Measurements from ENCODE around the gene WNT2. TPM values are rescaled to one million over a fixed set of nuclear protein-coding genes. Genes with fewer than 3 reads are reported as not detected.

Gene WNT2
- total and polyA plus RNA-seq, 10 of the 15 experiments (the other 5 are each of a cell fraction or from before 2014, with no cell fraction given), result 0.07 to 0.34 (median 0.19) TPM

DNA sequence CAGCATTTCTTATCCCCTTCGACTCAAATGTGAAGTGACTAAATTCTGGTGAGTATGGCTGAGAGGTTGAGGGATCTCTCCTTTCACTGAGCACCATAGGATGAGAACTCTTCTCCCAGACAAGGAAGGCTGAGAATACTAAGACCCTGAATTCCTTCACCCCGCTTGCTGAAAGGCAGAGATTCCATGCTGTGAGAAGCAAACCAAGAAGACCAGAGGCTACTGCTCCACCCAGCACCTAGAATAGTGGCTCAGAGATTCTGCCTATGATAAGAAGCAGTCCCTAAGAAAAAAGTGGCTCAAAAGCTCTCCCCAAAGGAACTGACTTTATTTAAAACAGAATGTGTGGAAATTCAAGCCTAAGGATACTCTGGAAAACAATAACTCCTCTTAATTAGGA lies 26.7 kb upstream of the WNT2 start:
- Histone ChIP-seq H3K9me3 (replicated peaks; ENCODE audit: control insufficient read depth, insufficient read depth, low read length) (no peaks in the 10 kb centered on the region; the same call in 2 of the 3 replicates), H2AFZ (ENCODE audit: control insufficient read depth, low read depth, low read length) (peak overlapping the region; percentile 23), H4K20me1 (ENCODE audit: control insufficient read depth, insufficient read depth) (no peaks in the 10 kb centered on the region), H3K4me3 (no peak overlapping the region), H3K4me2 (ENCODE audit: control insufficient read depth, insufficient read depth) (no peak overlapping the region), H3K27ac (ENCODE audit: control insufficient read depth, insufficient read depth) (no peak overlapping the region), H3K9ac (ENCODE audit: control insufficient read depth, insufficient read depth, low read length) (no peak overlapping the region), H3K79me2 (ENCODE audit: control insufficient read depth, insufficient read depth, low read length) (no peaks in the 10 kb centered on the region), H3K36me3 (ENCODE audit: control insufficient read depth in 2 of 2, insufficient read depth in 2 of 2, low read length in 1 of 2) (no peaks in the 10 kb centered on the region), H3K4me1 (ENCODE audit: control insufficient read depth, insufficient read depth, low read length) (peaks cover 19% of the 10 kb centered on the region), H3K27me3 (replicated peaks in 1 of 2; ENCODE audit: control insufficient read depth in 2 of 2, insufficient read depth in 2 of 2, low read length in 1 of 2) (no peaks in the 10 kb centered on the region)
- in situ Hi-C loops (cut with MboI) (no loop called here), intact Hi-C loops (cut with micrococcal nuclease; ENCODE audit: unreplicated experiment) (loop anchor here (5.0 kb wide), 1 partner anchor 33 kb away; no protein-coding TSS in a partner anchor)
- BruUV-seq (replicated peaks), result no TSS peak
- ATAC-seq (no peak), DNase-seq (ENCODE audit: low read depth, low spot score) (no peak), FAIRE-seq (no peak)
- CTCF ChIA-PET, result interaction anchor here (0.7 to 3.8 kb wide), 9 partner anchors 9 to 137 kb away, joined by 3 to 19 read pairs (median 6); no protein-coding TSS in a partner anchor
- WGBS (ENCODE audit: insufficient coverage, insufficient replicate concordance, low lambda C conversion rate, missing lambda C conversion rate), result 22% methylated on average over 2 of the region's 2 CpGs
- SMC1A ChIA-PET (ENCODE audit: uncharacterized antibody, unreplicated experiment), result interaction anchor here (0.9 to 5.9 kb wide), 17 partner anchors 11 to 343 kb away, joined by 3 to 53 read pairs (median 20); partner anchors contain the start of gene WNT2
- RAD21 ChIA-PET (ENCODE audit: unreplicated experiment), result interaction anchor here (0.6 to 5.4 kb wide), 12 partner anchors 16 to 134 kb away, joined by 3 to 49 read pairs (median 10); partner anchors contain the start of gene WNT2
- no peak for TF ChIP-seq PML (IDR thresholded peaks at IDR 0.05; ENCODE audit: low read length)
- no peak for TF ChIP-seq MXI1 (IDR thresholded peaks at IDR 0.05; ENCODE audit: low read depth, low read length)
- TF ChIP-seq RAD21 (IDR thresholded peaks at IDR 0.05; ENCODE audit: insufficient read depth, low read depth, low read length), result no peak
- TF ChIP-seq NR2C2 (IDR thresholded peaks at IDR 0.05; ENCODE audit: borderline replicate concordance, control insufficient read depth, insufficient read length, low read depth), result no peak
- no peak for TF ChIP-seq FOXM1 (IDR thresholded peaks at IDR 0.05; ENCODE audit: low read depth, low read length)
- no peak for TF ChIP-seq CREB1 (IDR thresholded peaks at IDR 0.05; ENCODE audit: low read depth)
- TF ChIP-seq ZNF622 (IDR thresholded peaks at IDR 0.05), result no peak
- TF ChIP-seq SREBF2 (IDR thresholded peaks at IDR 0.05; ENCODE audit: low read length), result no peak
- no peak for TF ChIP-seq NFXL1 (IDR thresholded peaks at IDR 0.05; ENCODE audit: borderline replicate concordance)
- TF ChIP-seq, protein P1, sequence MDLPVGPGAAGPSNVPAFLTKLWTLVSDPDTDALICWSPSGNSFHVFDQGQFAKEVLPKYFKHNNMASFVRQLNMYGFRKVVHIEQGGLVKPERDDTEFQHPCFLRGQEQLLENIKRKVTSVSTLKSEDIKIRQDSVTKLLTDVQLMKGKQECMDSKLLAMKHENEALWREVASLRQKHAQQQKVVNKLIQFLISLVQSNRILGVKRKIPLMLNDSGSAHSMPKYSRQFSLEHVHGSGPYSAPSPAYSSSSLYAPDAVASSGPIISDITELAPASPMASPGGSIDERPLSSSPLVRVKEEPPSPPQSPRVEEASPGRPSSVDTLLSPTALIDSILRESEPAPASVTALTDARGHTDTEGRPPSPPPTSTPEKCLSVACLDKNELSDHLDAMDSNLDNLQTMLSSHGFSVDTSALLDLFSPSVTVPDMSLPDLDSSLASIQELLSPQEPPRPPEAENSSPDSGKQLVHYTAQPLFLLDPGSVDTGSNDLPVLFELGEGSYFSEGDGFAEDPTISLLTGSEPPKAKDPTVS (IDR thresholded peaks at IDR 0.05; ENCODE audit: low read depth, low read length), result no peak
- TF ChIP-seq TAF1 (IDR thresholded peaks at IDR 0.05; ENCODE audit: borderline replicate concordance, low read depth, low read length), result no peak
- no peak for TF ChIP-seq SIX5 (IDR thresholded peaks at IDR 0.05; ENCODE audit: low read depth, low read length, severe bottlenecking)
- TF ChIP-seq CREM (IDR thresholded peaks at IDR 0.05; ENCODE audit: low read depth), result no peak
- TF ChIP-seq, protein P2, sequence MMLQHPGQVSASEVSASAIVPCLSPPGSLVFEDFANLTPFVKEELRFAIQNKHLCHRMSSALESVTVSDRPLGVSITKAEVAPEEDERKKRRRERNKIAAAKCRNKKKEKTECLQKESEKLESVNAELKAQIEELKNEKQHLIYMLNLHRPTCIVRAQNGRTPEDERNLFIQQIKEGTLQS (IDR thresholded peaks at IDR 0.05; ENCODE audit: borderline replicate concordance, extremely low read depth, low read depth, low read length), result no peak
- no peak for TF ChIP-seq KAT2A (conservative IDR thresholded peaks at IDR 0.05; ENCODE audit: control insufficient read depth, low read depth, low read length)
- TF ChIP-seq, protein P3, sequence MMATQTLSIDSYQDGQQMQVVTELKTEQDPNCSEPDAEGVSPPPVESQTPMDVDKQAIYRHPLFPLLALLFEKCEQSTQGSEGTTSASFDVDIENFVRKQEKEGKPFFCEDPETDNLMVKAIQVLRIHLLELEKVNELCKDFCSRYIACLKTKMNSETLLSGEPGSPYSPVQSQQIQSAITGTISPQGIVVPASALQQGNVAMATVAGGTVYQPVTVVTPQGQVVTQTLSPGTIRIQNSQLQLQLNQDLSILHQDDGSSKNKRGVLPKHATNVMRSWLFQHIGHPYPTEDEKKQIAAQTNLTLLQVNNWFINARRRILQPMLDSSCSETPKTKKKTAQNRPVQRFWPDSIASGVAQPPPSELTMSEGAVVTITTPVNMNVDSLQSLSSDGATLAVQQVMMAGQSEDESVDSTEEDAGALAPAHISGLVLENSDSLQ (IDR thresholded peaks at IDR 0.05), result no peak
- TF ChIP-seq RUNX3 (IDR thresholded peaks at IDR 0.05; ENCODE audit: low read length), result no peak
- TF ChIP-seq, protein P4, sequence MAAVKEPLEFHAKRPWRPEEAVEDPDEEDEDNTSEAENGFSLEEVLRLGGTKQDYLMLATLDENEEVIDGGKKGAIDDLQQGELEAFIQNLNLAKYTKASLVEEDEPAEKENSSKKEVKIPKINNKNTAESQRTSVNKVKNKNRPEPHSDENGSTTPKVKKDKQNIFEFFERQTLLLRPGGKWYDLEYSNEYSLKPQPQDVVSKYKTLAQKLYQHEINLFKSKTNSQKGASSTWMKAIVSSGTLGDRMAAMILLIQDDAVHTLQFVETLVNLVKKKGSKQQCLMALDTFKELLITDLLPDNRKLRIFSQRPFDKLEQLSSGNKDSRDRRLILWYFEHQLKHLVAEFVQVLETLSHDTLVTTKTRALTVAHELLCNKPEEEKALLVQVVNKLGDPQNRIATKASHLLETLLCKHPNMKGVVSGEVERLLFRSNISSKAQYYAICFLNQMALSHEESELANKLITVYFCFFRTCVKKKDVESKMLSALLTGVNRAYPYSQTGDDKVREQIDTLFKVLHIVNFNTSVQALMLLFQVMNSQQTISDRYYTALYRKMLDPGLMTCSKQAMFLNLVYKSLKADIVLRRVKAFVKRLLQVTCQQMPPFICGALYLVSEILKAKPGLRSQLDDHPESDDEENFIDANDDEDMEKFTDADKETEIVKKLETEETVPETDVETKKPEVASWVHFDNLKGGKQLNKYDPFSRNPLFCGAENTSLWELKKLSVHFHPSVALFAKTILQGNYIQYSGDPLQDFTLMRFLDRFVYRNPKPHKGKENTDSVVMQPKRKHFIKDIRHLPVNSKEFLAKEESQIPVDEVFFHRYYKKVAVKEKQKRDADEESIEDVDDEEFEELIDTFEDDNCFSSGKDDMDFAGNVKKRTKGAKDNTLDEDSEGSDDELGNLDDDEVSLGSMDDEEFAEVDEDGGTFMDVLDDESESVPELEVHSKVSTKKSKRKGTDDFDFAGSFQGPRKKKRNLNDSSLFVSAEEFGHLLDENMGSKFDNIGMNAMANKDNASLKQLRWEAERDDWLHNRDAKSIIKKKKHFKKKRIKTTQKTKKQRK (IDR thresholded peaks at IDR 0.05; ENCODE audit: low read depth, low read length), result no peak
- no peak for TF ChIP-seq RB1 (IDR thresholded peaks at IDR 0.05; ENCODE audit: borderline replicate concordance)
- POLR2A ChIA-PET, result interaction anchor here (1.5 to 3.8 kb wide), 3 partner anchors 98 to 137 kb away, joined by 4 to 25 read pairs (median 16); no protein-coding TSS in a partner anchor

Measured in GM12878 (cell line).